SU-DHL-6 (cell line): Measurements from ENCODE around the gene IFNL4.

Experiments
- EZH2phosphoT487 ChIP-seq: fragments of 200-600 bp; sonication (generic), shearing (Covaris generic); conservative IDR thresholded peaks from 2 replicates; pipeline ENCODE4 v1.6.1; 2018; ENCODE audit warnings: mild to moderate bottlenecking, antibody characterized with exemption, low read length, moderate library complexity, mixed read lengths
- TF ChIP-seq, protein P1 (sequence below): fragments of 200-600 bp; sonication (generic); IDR thresholded peaks from one replicate; pipeline ENCODE4 v1.5.1; 2017; ENCODE audit warnings: antibody characterized with exemption, mild to moderate bottlenecking, low read length, moderate library complexity; ENCODE audit not compliant: insufficient read depth, poor library complexity, severe bottlenecking

- TF ChIP-seq, protein P1, sequence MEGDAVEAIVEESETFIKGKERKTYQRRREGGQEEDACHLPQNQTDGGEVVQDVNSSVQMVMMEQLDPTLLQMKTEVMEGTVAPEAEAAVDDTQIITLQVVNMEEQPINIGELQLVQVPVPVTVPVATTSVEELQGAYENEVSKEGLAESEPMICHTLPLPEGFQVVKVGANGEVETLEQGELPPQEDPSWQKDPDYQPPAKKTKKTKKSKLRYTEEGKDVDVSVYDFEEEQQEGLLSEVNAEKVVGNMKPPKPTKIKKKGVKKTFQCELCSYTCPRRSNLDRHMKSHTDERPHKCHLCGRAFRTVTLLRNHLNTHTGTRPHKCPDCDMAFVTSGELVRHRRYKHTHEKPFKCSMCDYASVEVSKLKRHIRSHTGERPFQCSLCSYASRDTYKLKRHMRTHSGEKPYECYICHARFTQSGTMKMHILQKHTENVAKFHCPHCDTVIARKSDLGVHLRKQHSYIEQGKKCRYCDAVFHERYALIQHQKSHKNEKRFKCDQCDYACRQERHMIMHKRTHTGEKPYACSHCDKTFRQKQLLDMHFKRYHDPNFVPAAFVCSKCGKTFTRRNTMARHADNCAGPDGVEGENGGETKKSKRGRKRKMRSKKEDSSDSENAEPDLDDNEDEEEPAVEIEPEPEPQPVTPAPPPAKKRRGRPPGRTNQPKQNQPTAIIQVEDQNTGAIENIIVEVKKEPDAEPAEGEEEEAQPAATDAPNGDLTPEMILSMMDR, result no peak
- TF ChIP-seq EZH2phosphoT487, result no peak
Observed at GRCh38 chr19:39296055-39296645, 47.5 kb upstream of the IFNL4 start, which contains the start of gene IFNL1.
